MM.1S (cell line): ENCODE measurements around the gene PSMC3.

ENCODE experiments used
- CTCF ChIP-seq: fragments of 300-600 bp; sonication (generic); IDR thresholded peaks from 2 replicates; pipeline ENCODE4 v1.5.1; 2016; ENCODE audit warnings: antibody characterized with exemption, low read length, mixed read lengths
- EZH2 ChIP-seq: fragments of 300-600 bp; sonication (generic); optimal IDR thresholded peaks from 2 replicates; pipeline ENCODE3; 2017; ENCODE audit warnings: low read depth, mild to moderate bottlenecking, antibody characterized with exemption, low read length, mixed read lengths
- EZH2phosphoT487 ChIP-seq: fragments of 300-600 bp; sonication (generic); IDR thresholded peaks from 2 replicates; pipeline ENCODE4 v1.6.1; 2018; ENCODE audit warnings: antibody characterized with exemption, low read length

- TF ChIP-seq CTCF (no peak), EZH2 (no peak), EZH2phosphoT487 (no peak)
Observed at GRCh38 chr11:47398011-47398410, 28.2 kb downstream of the PSMC3 start.
